ENCODE results near the gene PTGDR. TPM values are rescaled to one million over a fixed set of nuclear protein-coding genes. Genes with fewer than 3 reads are reported as not detected.

The PTGDR gene, protein sequence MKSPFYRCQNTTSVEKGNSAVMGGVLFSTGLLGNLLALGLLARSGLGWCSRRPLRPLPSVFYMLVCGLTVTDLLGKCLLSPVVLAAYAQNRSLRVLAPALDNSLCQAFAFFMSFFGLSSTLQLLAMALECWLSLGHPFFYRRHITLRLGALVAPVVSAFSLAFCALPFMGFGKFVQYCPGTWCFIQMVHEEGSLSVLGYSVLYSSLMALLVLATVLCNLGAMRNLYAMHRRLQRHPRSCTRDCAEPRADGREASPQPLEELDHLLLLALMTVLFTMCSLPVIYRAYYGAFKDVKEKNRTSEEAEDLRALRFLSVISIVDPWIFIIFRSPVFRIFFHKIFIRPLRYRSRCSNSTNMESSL
- not detected in 2 replicates for total RNA-seq

DNA sequence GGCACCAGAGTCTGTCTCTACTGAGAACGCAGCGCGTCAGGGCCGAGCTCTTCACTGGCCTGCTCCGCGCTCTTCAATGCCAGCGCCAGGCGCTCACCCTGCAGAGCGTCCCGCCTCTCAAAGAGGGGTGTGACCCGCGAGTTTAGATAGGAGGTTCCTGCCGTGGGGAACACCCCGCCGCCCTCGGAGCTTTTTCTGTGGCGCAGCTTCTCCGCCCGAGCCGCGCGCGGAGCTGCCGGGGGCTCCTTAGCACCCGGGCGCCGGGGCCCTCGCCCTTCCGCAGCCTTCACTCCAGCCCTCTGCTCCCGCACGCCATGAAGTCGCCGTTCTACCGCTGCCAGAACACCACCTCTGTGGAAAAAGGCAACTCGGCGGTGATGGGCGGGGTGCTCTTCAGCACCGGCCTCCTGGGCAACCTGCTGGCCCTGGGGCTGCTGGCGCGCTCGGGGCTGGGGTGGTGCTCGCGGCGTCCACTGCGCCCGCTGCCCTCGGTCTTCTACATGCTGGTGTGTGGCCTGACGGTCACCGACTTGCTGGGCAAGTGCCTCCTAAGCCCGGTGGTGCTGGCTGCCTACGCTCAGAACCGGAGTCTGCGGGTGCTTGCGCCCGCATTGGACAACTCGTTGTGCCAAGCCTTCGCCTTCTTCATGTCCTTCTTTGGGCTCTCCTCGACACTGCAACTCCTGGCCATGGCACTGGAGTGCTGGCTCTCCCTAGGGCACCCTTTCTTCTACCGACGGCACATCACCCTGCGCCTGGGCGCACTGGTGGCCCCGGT is at the start of gene PTGDR:
Gene PTGDR (plus strand): TSS at position 198 of the 778 bp plus-strand sequence. CDS start 117 bp downstream, at position 315.
- intact Hi-C loops (cut with micrococcal nuclease) = loop anchor here (5.0 kb wide), 1 partner anchor 200 kb away; the partner anchor contains the start of gene NID2
- Mint-ChIP-seq H3K27me3 (ENCODE audit: insufficient read depth) (peaks cover 57% of the 10 kb centered on the region), H3K9me3 (no peaks in the 10 kb centered on the region), H3K27ac (no peak within 1 kb of the TSS), H3K4me3 (peak within 1 kb of the TSS; percentile 83), H3K4me1 (ENCODE audit: low read depth) (peaks cover 40% of the 10 kb centered on the region), H3K36me3 (ENCODE audit: low read depth) (peaks cover 7% of the 10 kb centered on the region)
- no peak for DNase-seq (ENCODE audit: low spot score)

DNA sequence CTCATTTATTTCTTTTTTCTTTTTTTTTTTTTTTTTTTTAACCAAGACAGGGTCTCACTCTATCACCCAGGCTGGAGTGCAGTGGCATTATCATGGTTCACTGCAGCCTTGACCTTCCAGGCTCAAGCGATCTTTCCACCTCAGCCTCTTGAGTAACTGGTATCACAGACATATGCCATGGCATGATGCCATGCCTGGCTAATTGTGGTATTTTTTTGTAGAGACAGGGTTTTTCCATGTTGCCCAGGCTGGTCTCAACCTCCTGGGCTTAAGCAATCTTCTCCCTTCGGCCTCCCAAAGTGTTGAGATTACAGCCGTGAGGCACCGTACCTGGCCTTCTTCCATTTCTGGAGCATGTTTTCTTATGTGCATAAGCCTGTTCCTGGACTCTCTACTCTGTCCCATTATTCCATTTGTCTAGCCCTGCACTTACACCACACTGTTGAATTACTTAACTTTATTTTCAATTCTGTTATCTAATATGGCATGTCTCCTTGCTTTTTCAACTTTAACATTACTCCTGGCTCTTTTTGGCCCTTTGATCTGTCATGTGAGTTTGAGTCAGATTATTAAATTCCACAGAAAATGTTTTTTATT is 47.9 kb upstream of the PTGDR start:
- DNase-seq (ENCODE audit: low spot score) = no peak
- Mint-ChIP-seq H3K9me3 (no peaks in the 10 kb centered on the region), H3K27ac (no peak overlapping the region), H3K36me3 (ENCODE audit: low read depth) (no peaks in the 10 kb centered on the region), H3K27me3 (ENCODE audit: insufficient read depth) (peaks cover 2% of the 10 kb centered on the region), H3K4me3 (no peak overlapping the region), H3K4me1 (ENCODE audit: low read depth) (peaks cover 7% of the 10 kb centered on the region)
- intact Hi-C loops (cut with micrococcal nuclease) = no loop called here

DNA sequence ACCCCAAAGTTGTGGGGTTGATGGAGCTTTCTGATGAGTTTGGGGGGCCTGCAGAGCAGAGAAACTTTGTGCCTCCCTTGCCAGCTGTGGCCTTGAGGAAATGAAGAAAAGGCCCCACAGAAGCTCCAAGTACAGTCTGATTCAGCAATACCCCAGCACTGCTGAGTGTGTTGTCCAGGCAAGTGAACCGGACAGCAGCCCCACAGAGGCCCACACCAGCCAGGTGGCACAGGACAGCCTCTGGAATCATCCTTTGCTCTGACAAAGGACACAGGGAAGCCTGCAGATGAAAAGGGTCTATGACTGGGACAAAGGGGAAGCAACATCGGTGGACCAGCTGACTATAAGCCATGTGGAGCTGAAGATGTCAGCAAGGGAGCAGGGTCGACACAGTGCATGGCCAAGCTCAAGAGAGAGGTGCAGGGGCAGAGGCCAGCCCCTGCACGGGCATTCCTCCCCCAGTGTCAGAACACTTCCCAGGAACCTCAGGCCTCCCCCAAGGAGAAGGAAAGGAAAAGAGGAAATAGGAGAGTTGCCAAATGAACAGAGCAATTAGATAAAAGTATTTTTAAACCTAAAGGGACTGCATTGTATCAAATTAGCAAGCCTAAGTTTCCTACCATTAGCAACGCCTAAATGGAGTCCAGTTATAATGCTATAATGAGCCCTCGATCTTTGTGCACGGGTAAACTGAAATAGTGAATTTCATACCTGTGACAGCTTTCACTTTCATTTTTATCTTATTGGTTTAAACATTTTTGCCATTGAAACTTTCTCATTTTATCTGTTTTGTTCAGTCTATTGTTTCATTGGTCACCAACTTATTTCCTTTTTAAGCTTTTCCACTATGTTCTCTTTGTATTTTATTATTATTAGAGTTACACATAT is 46.3 kb upstream of the PTGDR start:
- H3K4me3 Mint-ChIP-seq = peak overlapping the region; percentile 78
- DNase-seq (ENCODE audit: low spot score) = no peak
- intact Hi-C loops (cut with micrococcal nuclease) = no loop called here
- H3K27ac Mint-ChIP-seq = peak overlapping the region; percentile 62
- no peaks in the 10 kb centered on the region for H3K36me3 Mint-ChIP-seq (ENCODE audit: low read depth)
- peaks cover 7% of the 10 kb centered on the region for H3K4me1 Mint-ChIP-seq (ENCODE audit: low read depth)
- no peaks in the 10 kb centered on the region for H3K27me3 Mint-ChIP-seq (ENCODE audit: insufficient read depth)
- H3K9me3 Mint-ChIP-seq = no peaks in the 10 kb centered on the region

DNA sequence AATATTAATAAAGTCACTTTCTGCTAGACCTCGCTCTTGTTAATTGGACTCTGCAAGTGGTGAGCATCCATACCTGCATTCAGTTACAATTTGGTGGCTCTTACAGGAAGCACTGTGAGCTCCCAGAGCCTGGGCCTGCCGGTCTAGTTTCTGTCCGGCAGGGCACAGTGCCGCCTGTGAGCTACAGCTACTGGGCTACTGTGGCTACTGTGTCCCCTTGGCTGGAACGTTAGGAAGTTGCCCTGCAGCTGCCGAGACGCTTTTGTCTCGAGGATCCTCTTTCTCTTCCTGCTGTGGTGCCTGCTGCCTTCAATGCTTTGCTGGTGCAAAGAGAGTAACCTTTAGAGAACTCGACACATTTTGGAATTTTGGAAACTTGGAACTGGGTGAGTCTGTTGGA is 44.6 kb upstream of the PTGDR start:
- Mint-ChIP-seq H3K27me3 (ENCODE audit: insufficient read depth) (no peaks in the 10 kb centered on the region), H3K4me3 (no peak overlapping the region), H3K36me3 (ENCODE audit: low read depth) (no peaks in the 10 kb centered on the region), H3K27ac (no peak overlapping the region), H3K9me3 (no peaks in the 10 kb centered on the region), H3K4me1 (ENCODE audit: low read depth) (peaks cover 7% of the 10 kb centered on the region)
- intact Hi-C loops (cut with micrococcal nuclease) = no loop called here
- DNase-seq (ENCODE audit: low spot score) = no peak

DNA sequence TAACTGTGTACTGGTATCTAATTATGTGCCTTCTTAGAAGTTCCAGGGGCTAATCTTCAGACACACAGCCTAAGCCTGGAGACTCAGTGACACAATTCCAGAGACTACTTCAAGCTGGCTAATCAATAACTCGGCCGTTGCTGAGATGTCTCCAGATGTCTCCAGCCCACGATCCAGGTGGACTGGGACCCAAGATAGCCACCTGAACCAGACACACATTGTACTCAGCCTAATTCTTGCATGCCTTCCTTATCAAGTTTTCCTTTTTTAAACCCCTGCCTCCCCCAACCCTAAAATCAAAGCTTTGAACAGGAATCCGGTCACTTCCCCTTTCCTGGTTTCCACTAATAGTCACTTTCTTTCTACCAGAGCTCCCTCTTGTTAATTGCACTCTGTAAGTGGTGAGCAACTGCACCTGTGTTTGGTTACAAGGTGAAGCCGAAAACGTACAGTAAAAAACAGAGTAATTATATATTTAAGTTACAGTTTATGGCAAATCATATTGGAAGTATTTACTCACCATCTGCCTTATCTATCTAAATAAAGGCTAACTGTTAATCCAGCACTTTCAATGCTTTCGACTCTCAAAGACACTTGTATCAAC is 39.8 kb upstream of the PTGDR start:
- Mint-ChIP-seq H3K36me3 (ENCODE audit: low read depth) (no peaks in the 10 kb centered on the region), H3K4me3 (no peak overlapping the region), H3K27ac (no peak overlapping the region), H3K4me1 (ENCODE audit: low read depth) (no peaks in the 10 kb centered on the region), H3K9me3 (no peaks in the 10 kb centered on the region), H3K27me3 (ENCODE audit: insufficient read depth) (peaks cover 5% of the 10 kb centered on the region)
- DNase-seq (ENCODE audit: low spot score) = no peak
- intact Hi-C loops (cut with micrococcal nuclease) = no loop called here

DNA sequence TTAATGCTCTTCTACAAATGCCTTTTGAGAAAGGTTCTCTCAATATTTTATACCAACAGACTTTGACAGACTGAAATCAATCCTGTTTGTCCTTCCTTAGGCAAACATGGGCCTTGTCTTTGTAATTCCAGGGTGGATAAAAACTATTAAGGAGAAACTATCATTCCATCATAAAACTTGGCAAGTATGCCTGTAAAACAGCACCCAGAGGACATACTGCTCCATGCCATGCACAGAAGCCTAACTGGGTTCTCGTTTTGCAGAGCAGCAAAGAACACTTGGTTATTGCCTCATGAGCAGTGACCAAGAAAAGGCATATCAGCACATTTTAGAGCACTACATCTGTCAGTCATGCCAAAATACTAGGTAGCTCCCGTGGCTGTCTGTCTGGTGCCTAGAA is 33.8 kb upstream of the PTGDR start:
- Mint-ChIP-seq H3K27me3 (ENCODE audit: insufficient read depth) (peaks cover 8% of the 10 kb centered on the region), H3K9me3 (no peaks in the 10 kb centered on the region), H3K4me1 (ENCODE audit: low read depth) (no peaks in the 10 kb centered on the region), H3K36me3 (ENCODE audit: low read depth) (no peaks in the 10 kb centered on the region), H3K27ac (no peak overlapping the region), H3K4me3 (no peak overlapping the region)
- intact Hi-C loops (cut with micrococcal nuclease) = no loop called here
- no peak for DNase-seq (ENCODE audit: low spot score)

DNA sequence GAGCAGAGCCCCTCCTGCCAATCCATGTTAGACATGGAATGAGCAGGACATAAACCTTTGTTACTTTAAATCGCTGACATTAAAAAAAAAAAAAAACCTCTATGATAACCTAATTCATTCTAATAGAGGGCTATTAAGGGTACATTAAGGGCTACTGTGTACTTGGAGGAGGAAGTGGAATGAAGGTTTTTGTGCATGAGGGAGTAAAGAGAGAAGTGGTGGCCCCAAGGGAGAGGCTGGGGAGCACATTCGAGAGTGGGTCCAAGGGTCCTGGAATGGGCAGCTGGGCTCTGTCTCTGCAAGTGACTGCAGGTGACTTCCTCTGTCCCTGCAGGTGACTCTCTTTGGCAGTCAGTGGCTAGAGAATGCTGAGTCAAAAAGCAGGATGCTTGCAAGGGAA is 32.1 kb upstream of the PTGDR start:
- no peaks in the 10 kb centered on the region for H3K36me3 Mint-ChIP-seq (ENCODE audit: low read depth)
- H3K27ac Mint-ChIP-seq = no peak overlapping the region
- peaks cover 8% of the 10 kb centered on the region for H3K27me3 Mint-ChIP-seq (ENCODE audit: insufficient read depth)
- no peak overlapping the region for H3K4me3 Mint-ChIP-seq
- intact Hi-C loops (cut with micrococcal nuclease) = no loop called here
- no peaks in the 10 kb centered on the region for H3K4me1 Mint-ChIP-seq (ENCODE audit: low read depth)
- H3K9me3 Mint-ChIP-seq = no peaks in the 10 kb centered on the region
- DNase-seq (ENCODE audit: low spot score) = no peak

DNA sequence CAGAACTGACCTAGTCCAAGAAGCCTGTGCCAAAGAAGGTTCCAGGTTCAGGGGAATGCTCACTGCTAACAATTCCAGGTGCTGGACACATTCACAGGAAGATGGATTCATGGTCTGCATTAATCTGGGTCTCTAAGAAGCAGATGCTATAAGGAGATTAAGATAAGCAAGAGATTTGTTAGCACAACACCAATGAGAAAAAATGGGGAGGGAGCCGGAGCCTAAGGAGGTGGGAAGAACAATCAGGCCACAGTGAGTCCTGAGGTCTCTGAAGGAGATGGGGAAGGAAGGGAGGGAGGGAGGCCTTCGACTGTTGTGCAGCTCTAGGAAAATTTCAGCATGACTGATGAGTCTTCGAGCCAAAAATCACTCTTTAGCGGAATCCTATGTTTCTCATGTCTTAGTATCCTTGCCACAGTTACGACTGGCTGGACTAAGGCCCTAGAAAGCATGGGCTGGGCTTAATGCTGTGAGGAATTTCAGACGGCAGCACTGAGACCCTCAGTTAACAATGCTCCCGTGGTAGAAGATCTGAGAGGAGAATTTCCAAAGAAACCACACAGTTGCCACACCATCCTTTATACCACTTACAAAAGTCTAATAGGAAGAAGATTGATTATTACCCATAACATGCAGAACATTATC is 31.5 kb upstream of the PTGDR start:
- Mint-ChIP-seq H3K36me3 (ENCODE audit: low read depth) (no peaks in the 10 kb centered on the region), H3K27ac (no peak overlapping the region), H3K4me1 (ENCODE audit: low read depth) (no peaks in the 10 kb centered on the region), H3K4me3 (no peak overlapping the region), H3K9me3 (no peaks in the 10 kb centered on the region), H3K27me3 (ENCODE audit: insufficient read depth) (peaks cover 11% of the 10 kb centered on the region)
- intact Hi-C loops (cut with micrococcal nuclease) = no loop called here
- no peak for DNase-seq (ENCODE audit: low spot score)

DNA sequence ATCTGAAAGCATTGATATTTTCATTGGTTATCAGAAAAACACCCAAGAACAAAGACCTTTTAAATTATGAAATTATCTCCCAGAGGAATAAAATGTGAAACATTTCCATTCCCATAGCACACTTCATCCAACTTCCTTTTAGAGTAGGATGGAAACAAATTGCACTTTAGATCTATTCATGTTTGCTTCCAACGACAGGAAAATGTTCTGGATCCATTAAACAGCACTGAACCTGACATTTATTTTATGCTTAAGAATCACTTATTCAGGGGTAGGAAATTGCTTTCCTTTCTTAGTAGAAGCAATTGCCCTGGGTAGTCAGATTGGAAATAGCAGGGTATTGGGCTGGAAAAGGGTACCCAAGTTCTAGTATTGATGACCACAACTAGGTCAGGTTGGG is 28.8 kb upstream of the PTGDR start:
- Mint-ChIP-seq H3K27me3 (ENCODE audit: insufficient read depth) (peaks cover 6% of the 10 kb centered on the region), H3K4me3 (no peak overlapping the region), H3K27ac (no peak overlapping the region), H3K4me1 (ENCODE audit: low read depth) (no peaks in the 10 kb centered on the region), H3K36me3 (ENCODE audit: low read depth) (no peaks in the 10 kb centered on the region), H3K9me3 (no peaks in the 10 kb centered on the region)
- intact Hi-C loops (cut with micrococcal nuclease) = no loop called here
- no peak for DNase-seq (ENCODE audit: low spot score)

DNA sequence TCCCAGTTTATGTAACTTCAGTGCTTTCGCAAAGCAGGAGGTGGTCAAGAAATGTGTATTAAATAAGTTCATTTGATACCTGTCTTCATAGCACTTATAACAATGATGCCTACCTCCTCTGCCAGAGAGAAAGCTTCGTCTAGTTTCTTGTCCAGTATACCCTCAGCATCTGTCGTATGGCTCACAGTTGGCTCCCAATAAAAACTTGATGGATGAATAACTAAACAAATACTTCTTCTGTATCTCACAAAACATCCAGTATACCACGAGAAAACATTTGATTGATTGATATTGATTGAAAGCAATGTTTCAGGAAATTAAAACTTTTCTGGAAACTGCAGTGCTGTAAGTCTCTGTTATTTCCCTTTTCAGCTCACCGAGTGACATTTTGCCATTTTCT is 26.9 kb upstream of the PTGDR start:
- Mint-ChIP-seq H3K4me3 (no peak overlapping the region), H3K4me1 (ENCODE audit: low read depth) (no peaks in the 10 kb centered on the region), H3K27ac (no peak overlapping the region), H3K36me3 (ENCODE audit: low read depth) (no peaks in the 10 kb centered on the region), H3K9me3 (no peaks in the 10 kb centered on the region), H3K27me3 (ENCODE audit: insufficient read depth) (peaks cover 6% of the 10 kb centered on the region)
- intact Hi-C loops (cut with micrococcal nuclease) = no loop called here
- no peak for DNase-seq (ENCODE audit: low spot score)

DNA sequence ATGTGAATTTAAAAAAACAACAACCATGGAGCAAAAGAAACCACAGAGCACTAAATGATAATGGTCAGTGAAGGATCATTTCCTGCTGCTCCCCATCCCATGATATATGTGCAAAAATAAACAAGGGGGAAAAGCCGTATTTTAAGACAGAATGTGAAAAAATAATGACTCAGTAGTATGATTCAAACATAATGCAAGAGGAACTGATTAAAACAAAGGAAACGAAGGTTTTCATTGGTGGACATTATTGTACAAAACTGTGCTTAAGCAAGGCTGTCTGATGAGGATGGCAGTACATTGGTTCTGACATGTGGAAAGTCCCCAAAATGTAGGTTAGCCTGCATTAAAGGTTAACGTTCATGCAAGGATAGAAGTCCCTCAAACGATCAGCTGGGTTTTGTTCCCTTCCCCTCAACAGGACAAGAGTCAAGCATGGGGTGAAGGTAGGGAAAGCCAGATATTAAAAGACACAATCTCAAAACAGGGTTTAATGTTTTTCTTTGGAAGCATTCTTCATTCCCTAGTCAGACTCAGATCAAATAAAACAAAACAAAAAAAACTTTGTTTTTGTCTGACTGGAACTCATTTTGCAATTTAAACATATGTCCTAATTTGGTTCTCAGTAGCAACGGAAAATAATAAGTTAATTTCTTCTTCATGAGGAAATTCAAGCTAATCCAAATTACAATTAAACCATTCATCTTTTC is 26.3 kb upstream of the PTGDR start:
- Mint-ChIP-seq H3K4me1 (ENCODE audit: low read depth) (no peaks in the 10 kb centered on the region), H3K9me3 (no peaks in the 10 kb centered on the region), H3K36me3 (ENCODE audit: low read depth) (no peaks in the 10 kb centered on the region), H3K4me3 (no peak overlapping the region), H3K27me3 (ENCODE audit: insufficient read depth) (peaks cover 6% of the 10 kb centered on the region), H3K27ac (no peak overlapping the region)
- no peak for DNase-seq (ENCODE audit: low spot score)
- intact Hi-C loops (cut with micrococcal nuclease) = no loop called here

Data from activated T-helper 1 cell treated with anti-CD3 and anti-CD28 coated beads, Interleukin-12 subunit alpha, Interleukin-12 subunit beta, Interleukin-2, Interleukin-4 antibody, amounts not matched to agents 30 ng/mL and 10 ng/mL and 1 ng/mL, durations not matched to agents 14 hours and 24 hours and 36 hours (primary cell).